ENCODE measurements around the gene STRAP. TPM values are rescaled to one million over a fixed set of nuclear protein-coding genes. Genes with fewer than 3 reads are reported as not detected.

STRAP gene
- total and polyA plus RNA-seq, 10 of the 15 experiments (the other 5 are each of a cell fraction or from before 2014, with no cell fraction given): 64.3 to 281 (median 119) TPM

DNA sequence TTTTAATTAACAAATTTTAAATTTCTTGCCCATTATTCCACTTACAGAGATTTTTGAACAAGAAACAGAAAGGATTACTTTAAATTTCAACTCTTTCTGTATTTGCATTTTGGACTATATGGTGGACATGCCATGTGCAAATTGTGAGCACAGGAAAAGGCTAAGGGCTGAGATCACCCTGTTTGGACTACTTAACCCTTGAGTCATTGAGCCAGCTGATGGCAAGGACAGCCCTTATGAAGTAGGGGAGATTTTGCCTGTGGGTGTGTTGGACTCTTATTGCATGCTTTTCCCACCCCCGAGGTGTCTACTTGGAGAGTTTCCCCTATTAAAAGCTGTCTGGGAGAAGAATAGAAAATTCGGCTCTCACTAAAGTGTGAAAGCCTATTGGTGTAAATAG, 46.2 kb downstream of the STRAP start:
- RAD21 ChIA-PET (ENCODE audit: unreplicated experiment): interaction anchor here (0.8 to 2.3 kb wide), 5 partner anchors 11 to 683 kb away, joined by 3 to 13 read pairs (median 3); partner anchors contain the start of gene DERA
- Histone ChIP-seq H3K4me1 (ENCODE audit: control insufficient read depth, insufficient read depth, low read length) (no peaks in the 10 kb centered on the region), H3K9me3 (replicated peaks; ENCODE audit: control insufficient read depth, insufficient read depth, low read length) (peaks cover 2% of the 10 kb centered on the region; the same call in 2 of the 3 replicates), H3K27me3 (replicated peaks in 1 of 2; ENCODE audit: control insufficient read depth in 2 of 2, insufficient read depth in 2 of 2, low read length in 1 of 2) (no peaks in the 10 kb centered on the region), H3K79me2 (ENCODE audit: control insufficient read depth, insufficient read depth, low read length) (no peaks in the 10 kb centered on the region), H3K9ac (ENCODE audit: control insufficient read depth, insufficient read depth, low read length) (no peak overlapping the region), H3K4me2 (ENCODE audit: control insufficient read depth, insufficient read depth) (no peak overlapping the region), H3K27ac (ENCODE audit: control insufficient read depth, insufficient read depth) (no peak overlapping the region), H4K20me1 (ENCODE audit: control insufficient read depth, insufficient read depth) (no peaks in the 10 kb centered on the region), H3K36me3 (ENCODE audit: control insufficient read depth in 2 of 2, insufficient read depth in 2 of 2, low read length in 1 of 2) (no peaks in the 10 kb centered on the region; a peak in 1 of 4 replicates), H3K4me3 (no peak overlapping the region), H2AFZ (ENCODE audit: control insufficient read depth, low read depth, low read length) (no peak overlapping the region)
- FAIRE-seq: no peak
- intact Hi-C loops (cut with micrococcal nuclease; ENCODE audit: unreplicated experiment) (no loop called here), in situ Hi-C loops (cut with MboI) (no loop called here)
- DNase-seq (ENCODE audit: low read depth, low spot score): peak; percentile 11
- SMC1A ChIA-PET (ENCODE audit: uncharacterized antibody, unreplicated experiment): interaction anchor here (0.8 to 3.4 kb wide), 6 partner anchors 14 to 148 kb away, joined by 3 to 21 read pairs (median 5); partner anchors contain the start of gene DERA
- no TSS peak for BruUV-seq (replicated peaks)
- WGBS (ENCODE audit: insufficient coverage, insufficient replicate concordance, low lambda C conversion rate, missing lambda C conversion rate): 100% methylated on average over 2 of the region's 2 CpGs
- peak; percentile 64 for ATAC-seq
- CTCF ChIA-PET: interaction anchor here (0.8 to 3.5 kb wide), 7 partner anchors 11 to 396 kb away, joined by 3 to 16 read pairs (median 4); partner anchors contain the start of gene DERA
- no peak for TF ChIP-seq RCOR1 (conservative IDR thresholded peaks at IDR 0.05; ENCODE audit: low read depth, low read length)
- TF ChIP-seq CBFB (IDR thresholded peaks at IDR 0.05; ENCODE audit: low read depth): no peak
- no peak for TF ChIP-seq CREM (IDR thresholded peaks at IDR 0.05; ENCODE audit: low read depth)
- no peak for TF ChIP-seq BMI1 (IDR thresholded peaks at IDR 0.05; ENCODE audit: borderline replicate concordance)
- no peak for TF ChIP-seq POU2F2 (IDR thresholded peaks at IDR 0.05; ENCODE audit: borderline replicate concordance, low read depth, low read length)
- TF ChIP-seq MEF2A (IDR thresholded peaks at IDR 0.05; ENCODE audit: insufficient read depth, low read depth, low read length): no peak
- no peak for TF ChIP-seq FOXM1 (IDR thresholded peaks at IDR 0.05; ENCODE audit: low read depth, low read length)
- TF ChIP-seq GABPA (IDR thresholded peaks at IDR 0.05; ENCODE audit: low read depth): no peak
- TF ChIP-seq NRF1 (conservative IDR thresholded peaks at IDR 0.05; ENCODE audit: low read depth, low read length): no peak
- TF ChIP-seq CHD1 (IDR thresholded peaks at IDR 0.05; ENCODE audit: low read depth, low read length): no peak
- no peak for TF ChIP-seq RELA (IDR thresholded peaks at IDR 0.05; ENCODE audit: borderline replicate concordance, partially characterized antibody)
- no peak for TF ChIP-seq ZSCAN29 (IDR thresholded peaks at IDR 0.05)
- TF ChIP-seq CBX5 (IDR thresholded peaks at IDR 0.05; ENCODE audit: low read depth): no peak
- TF ChIP-seq HDAC6 (IDR thresholded peaks at IDR 0.05; ENCODE audit: unreplicated experiment): no peak
- POLR2A ChIA-PET: interaction anchor here (1.1 to 1.6 kb wide), 3 partner anchors 14 to 27 kb away, joined by 4 to 6 read pairs (median 4); partner anchors contain the start of gene DERA

Data from GM12878 (cell line).